ENCODE data around the gene PC.

The PC gene

GRCh38 chr11:66844496-66845142 lies 113.6 kb downstream of the PC start:
- Histone ChIP-seq H3K4me1 (ENCODE audit: insufficient read depth, insufficient read length) (peaks cover 7% of the 10 kb centered on the region), H3K9ac (ENCODE audit: insufficient read length, low read depth) (peak overlapping the region; percentile 100)
- no peak for TF ChIP-seq YY1 (IDR thresholded peaks at IDR 0.05; ENCODE audit: insufficient read depth, insufficient read length)
- TF ChIP-seq SUZ12 (IDR thresholded peaks at IDR 0.05; ENCODE audit: extremely low read depth, insufficient read depth, insufficient read length) = no peak
- no peak for TF ChIP-seq ZNF274 (IDR thresholded peaks at IDR 0.05; ENCODE audit: low read depth, low read length)

DNA sequence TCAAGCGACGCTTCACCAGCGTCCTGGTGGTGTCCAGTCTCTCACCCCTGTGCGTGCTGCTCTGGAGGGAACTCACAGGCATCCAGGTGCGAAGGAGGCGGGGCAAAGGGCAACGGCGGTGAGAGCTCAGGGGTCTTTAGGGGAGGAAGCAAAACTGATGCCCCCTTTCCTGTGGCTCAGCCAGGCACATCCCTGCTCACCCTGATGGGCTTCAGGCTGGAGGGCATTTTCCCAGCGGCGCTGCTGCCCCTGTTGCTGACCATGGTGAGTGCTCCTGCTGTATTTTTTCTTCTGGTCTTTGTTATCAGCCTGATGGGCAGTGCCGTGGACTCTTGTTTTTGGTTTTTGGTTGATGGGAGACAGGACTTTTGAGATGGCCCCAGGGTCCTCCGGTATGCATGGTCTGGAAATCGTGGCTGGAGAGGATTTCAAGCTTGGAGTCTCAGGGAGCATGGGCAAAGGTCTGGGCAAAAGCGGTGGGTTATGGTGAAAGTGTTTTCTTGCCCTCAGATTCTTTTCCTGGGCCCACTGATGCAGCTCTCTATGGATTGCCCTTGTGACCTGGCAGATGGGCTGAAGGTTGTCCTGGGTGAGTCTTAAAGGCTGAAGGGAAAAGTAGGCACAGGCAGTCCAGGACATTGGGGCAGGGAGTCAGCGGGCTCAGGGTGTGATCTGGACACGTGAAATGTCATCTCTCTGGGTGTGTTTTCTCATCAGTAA lies 114.2 kb downstream of the PC start:
- DNase-seq (ENCODE audit: low read depth, low spot score) = no peak
- TF ChIP-seq SUZ12 (IDR thresholded peaks at IDR 0.05; ENCODE audit: extremely low read depth, insufficient read depth, insufficient read length) = no peak
- no peak for TF ChIP-seq ZNF274 (IDR thresholded peaks at IDR 0.05; ENCODE audit: low read depth, low read length)
- TF ChIP-seq YY1 (IDR thresholded peaks at IDR 0.05; ENCODE audit: insufficient read depth, insufficient read length) = no peak
- H3K4me3 ChIP-seq (ENCODE audit: insufficient read length, low read depth) = peak overlapping the region; percentile 79
- H3K36me3 ChIP-seq (ENCODE audit: insufficient read depth, insufficient read length, low read length) = peaks cover 78% of the 10 kb centered on the region
- H3K27me3 ChIP-seq (ENCODE audit: insufficient read depth, insufficient read length) = no peaks in the 10 kb centered on the region
- peak overlapping the region; percentile 100 for H3K9ac ChIP-seq (ENCODE audit: insufficient read length, low read depth)
- H3K9me3 ChIP-seq (ENCODE audit: insufficient read depth, low read length) = no peaks in the 10 kb centered on the region
- H3K4me1 ChIP-seq (ENCODE audit: insufficient read depth, insufficient read length) = peaks cover 7% of the 10 kb centered on the region

More at GRCh38 chr11:66844496-66845142, 113.6 kb downstream of the PC start:
- H3K27me3 ChIP-seq (ENCODE audit: insufficient read depth, insufficient read length) = no peaks in the 10 kb centered on the region
- H3K4me3 ChIP-seq (ENCODE audit: insufficient read length, low read depth) = peak overlapping the region; percentile 79
- H3K9me3 ChIP-seq (ENCODE audit: insufficient read depth, low read length) = no peaks in the 10 kb centered on the region
- peaks cover 79% of the 10 kb centered on the region for H3K36me3 ChIP-seq (ENCODE audit: insufficient read depth, insufficient read length, low read length)
- DNase-seq (ENCODE audit: low read depth, low spot score) = no peak

DNA sequence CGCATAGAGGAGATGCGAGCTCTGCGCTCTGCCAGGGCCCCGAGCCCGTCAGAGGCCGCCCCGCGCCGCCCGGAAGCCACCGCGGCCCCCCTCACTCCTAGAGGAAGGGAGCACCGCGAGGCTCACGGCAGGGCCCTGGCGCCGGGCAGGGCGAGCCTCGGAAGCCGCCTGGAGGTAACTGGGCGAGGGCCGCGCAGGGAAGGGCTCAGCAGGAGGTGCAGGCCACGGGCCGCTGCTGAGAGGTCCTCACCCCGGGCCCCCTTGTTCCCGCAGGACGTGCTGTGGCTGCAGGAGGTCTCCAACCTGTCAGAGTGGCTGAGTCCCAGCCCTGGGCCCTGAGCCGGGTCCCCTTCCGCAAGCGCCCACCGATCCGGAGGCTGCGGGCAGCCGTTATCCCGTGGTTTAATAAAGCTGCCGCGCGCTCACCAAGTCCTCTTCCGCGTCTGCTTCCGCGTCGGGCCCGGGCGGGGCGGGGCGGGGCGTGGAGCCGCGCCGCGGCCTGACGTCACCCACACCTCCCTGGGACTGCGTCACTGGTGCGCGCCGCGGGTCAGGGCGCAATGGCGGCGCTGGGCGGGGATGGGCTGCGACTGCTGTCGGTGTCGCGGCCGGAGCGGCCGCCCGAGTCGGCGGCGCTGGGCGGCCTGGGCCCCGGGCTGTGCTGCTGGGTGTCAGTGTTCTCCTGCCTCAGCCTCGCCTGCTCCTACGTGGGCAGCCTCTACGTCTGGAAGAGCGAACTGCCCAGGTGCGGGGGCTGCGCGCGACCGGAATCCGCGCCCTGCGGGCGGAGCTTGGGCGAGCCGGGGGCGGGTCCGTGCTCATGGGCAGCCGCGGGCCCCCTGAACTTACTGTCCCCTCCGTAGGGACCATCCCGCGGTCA lies 115.0 kb downstream of the PC start, which contains the start of gene RCE1:
Gene RCE1 (plus strand): TSS at position 546 of the 880 bp plus-strand sequence. CDS start 15 bp downstream, at position 561.
- DNase-seq (ENCODE audit: low read depth, low spot score) = peak; percentile 88
- no peaks in the 10 kb centered on the region for H3K9me3 ChIP-seq (ENCODE audit: insufficient read depth, low read length)
- H3K27me3 ChIP-seq (ENCODE audit: insufficient read depth, insufficient read length) = no peaks in the 10 kb centered on the region
- TF ChIP-seq YY1 (IDR thresholded peaks at IDR 0.05; ENCODE audit: insufficient read depth, insufficient read length) (peak; percentile 92), ZNF274 (IDR thresholded peaks at IDR 0.05; ENCODE audit: low read depth, low read length) (no peak)
- H3K36me3 ChIP-seq (ENCODE audit: insufficient read depth, insufficient read length, low read length) = peaks cover 76% of the 10 kb centered on the region
- peak within 1 kb of the TSS; percentile 100 for H3K9ac ChIP-seq (ENCODE audit: insufficient read length, low read depth)
- H3K4me1 ChIP-seq (ENCODE audit: insufficient read depth, insufficient read length) = peaks cover 7% of the 10 kb centered on the region
- peak within 1 kb of the TSS; percentile 79 for H3K4me3 ChIP-seq (ENCODE audit: insufficient read length, low read depth)

DNA sequence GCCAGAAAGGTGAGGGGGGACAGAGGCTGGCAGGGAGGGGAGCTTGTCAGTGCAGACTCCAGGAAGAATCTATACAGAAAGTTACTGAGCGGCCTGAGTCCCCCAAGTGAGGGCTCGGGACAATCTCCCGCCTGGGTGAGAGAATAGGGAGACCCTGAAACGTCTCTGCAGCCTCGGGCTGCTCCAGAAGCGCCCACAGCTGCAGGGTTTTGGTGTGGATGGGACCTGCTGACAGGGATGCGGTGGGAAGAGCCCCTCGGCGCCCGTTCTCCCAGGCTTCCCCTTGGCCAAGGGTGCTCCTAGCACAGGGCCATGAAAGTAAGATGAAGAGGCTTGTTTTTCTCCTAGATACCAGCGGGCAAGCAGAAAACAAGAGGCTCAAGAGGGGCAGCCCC lies 115.7 kb downstream of the PC start:
- Histone ChIP-seq H3K36me3 (ENCODE audit: insufficient read depth, insufficient read length, low read length) (peaks cover 74% of the 10 kb centered on the region), H3K4me3 (ENCODE audit: insufficient read length, low read depth) (peak overlapping the region; percentile 79), H3K9me3 (ENCODE audit: insufficient read depth, low read length) (no peaks in the 10 kb centered on the region), H3K27me3 (ENCODE audit: insufficient read depth, insufficient read length) (no peaks in the 10 kb centered on the region), H3K4me1 (ENCODE audit: insufficient read depth, insufficient read length) (peaks cover 7% of the 10 kb centered on the region), H3K9ac (ENCODE audit: insufficient read length, low read depth) (peak overlapping the region; percentile 100)
- TF ChIP-seq SUZ12 (IDR thresholded peaks at IDR 0.05; ENCODE audit: extremely low read depth, insufficient read depth, insufficient read length) (no peak), YY1 (IDR thresholded peaks at IDR 0.05; ENCODE audit: insufficient read depth, insufficient read length) (no peak), ZNF274 (IDR thresholded peaks at IDR 0.05; ENCODE audit: low read depth, low read length) (no peak)
- no peak for DNase-seq (ENCODE audit: low read depth, low spot score)

- Histone ChIP-seq H3K4me3 (ENCODE audit: insufficient read length, low read depth) (peak overlapping the region; percentile 79), H3K36me3 (ENCODE audit: insufficient read depth, insufficient read length, low read length) (peaks cover 69% of the 10 kb centered on the region), H3K27me3 (ENCODE audit: insufficient read depth, insufficient read length) (no peaks in the 10 kb centered on the region), H3K4me1 (ENCODE audit: insufficient read depth, insufficient read length) (peaks cover 7% of the 10 kb centered on the region), H3K9me3 (ENCODE audit: insufficient read depth, low read length) (no peaks in the 10 kb centered on the region), H3K9ac (ENCODE audit: insufficient read length, low read depth) (peak overlapping the region; percentile 100)
- DNase-seq (ENCODE audit: low read depth, low spot score) = no peak
- no peak for TF ChIP-seq ZNF274 (IDR thresholded peaks at IDR 0.05; ENCODE audit: low read depth, low read length)
- no peak for TF ChIP-seq YY1 (IDR thresholded peaks at IDR 0.05; ENCODE audit: insufficient read depth, insufficient read length)
These were observed 116.3 kb downstream of the PC start for GRCh38 chr11:66841861-66842260.

DNA sequence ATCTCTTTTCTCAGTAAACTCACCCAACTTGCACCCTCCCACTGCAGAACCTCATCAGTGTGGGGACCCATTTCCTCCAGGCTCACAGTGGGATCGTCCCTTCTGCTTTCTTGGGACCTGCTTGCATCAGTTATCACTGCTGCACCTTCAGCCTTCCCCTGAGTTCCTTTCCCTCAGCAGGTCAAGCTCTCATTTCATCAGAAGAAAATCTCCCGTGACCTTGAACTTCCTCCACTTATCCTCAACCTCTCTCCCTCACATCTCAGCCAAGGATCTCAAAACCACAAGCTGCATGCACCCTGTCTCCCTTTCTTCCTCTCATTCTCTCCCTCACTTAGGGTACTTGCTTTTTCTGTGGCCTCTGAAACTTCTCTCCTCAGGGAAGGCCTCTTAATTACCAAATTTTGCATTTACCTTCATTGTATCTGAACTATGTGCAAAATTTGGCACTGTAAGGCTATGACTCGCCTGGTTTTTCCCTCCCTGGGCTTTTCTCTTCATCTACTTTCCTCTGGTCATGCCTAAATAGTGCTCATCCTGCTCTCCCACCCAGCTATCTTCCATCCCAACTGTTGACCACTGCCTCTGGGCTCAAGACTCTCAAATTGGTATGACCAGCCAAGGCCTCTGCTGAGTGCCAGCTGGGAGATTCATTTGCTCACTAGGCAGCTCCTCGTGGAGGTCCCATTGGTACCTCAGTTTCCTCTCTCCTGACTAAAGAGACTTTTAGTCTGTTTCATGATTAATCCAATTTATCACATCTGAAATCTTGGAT lies 117.7 kb downstream of the PC start:
- Histone ChIP-seq H3K4me1 (ENCODE audit: insufficient read depth, insufficient read length) (peaks cover 7% of the 10 kb centered on the region), H3K36me3 (ENCODE audit: insufficient read depth, insufficient read length, low read length) (peaks cover 55% of the 10 kb centered on the region), H3K27me3 (ENCODE audit: insufficient read depth, insufficient read length) (no peaks in the 10 kb centered on the region), H3K4me3 (ENCODE audit: insufficient read length, low read depth) (no peak overlapping the region), H3K9ac (ENCODE audit: insufficient read length, low read depth) (no peak overlapping the region), H3K9me3 (ENCODE audit: insufficient read depth, low read length) (no peaks in the 10 kb centered on the region)
- DNase-seq (ENCODE audit: low read depth, low spot score) = no peak
- no peak for TF ChIP-seq ZNF274 (IDR thresholded peaks at IDR 0.05; ENCODE audit: low read depth, low read length)
- TF ChIP-seq YY1 (IDR thresholded peaks at IDR 0.05; ENCODE audit: insufficient read depth, insufficient read length) = no peak
- TF ChIP-seq SUZ12 (IDR thresholded peaks at IDR 0.05; ENCODE audit: extremely low read depth, insufficient read depth, insufficient read length) = no peak
